Nucleus accumbens (tissue), 56 donors: ENCODE results near the gene FDX1.

Experiments used
- DNase-seq, 56 donors: peaks; one replicate each; lab custom pipeline; 2025; lab: John Stamatoyannopoulos, UW

FDX1 gene

DNA sequence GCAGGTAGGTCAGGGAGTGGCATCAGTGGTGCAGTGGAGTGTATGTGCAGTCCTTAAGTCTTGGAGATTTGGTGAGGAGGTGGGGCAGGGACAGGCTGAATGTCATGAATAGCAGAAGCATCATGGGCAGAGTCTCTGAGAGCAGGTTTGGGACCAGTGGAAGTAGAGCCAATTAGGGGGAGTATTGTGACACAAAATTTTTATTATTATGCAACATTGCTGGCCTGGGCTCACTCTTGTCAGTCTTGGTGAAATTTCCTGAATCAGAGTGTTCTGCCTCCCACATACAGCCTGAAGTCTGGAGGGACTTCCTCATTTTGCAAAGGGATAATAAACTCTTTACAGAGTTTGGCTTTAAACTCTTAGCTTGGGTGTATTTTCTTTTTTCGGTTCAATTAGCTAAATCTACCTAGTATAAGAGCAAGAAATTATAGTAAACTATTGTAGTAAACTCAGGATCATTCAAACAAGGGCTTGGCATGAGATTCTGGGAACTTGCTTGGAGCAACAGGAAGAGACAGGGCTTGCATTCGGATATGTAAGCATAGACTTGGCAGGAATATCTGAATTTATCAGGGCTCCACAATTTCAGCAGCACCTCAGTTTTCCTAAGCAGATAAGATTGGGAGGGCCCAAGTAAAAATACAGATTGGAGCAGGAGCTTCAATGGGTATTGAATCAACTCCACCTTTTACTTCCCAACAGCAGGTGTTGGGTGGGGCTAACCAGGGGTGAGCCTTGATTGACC lies 67.7 kb downstream of the FDX1 start:
- DNase-seq: no peak

DNA sequence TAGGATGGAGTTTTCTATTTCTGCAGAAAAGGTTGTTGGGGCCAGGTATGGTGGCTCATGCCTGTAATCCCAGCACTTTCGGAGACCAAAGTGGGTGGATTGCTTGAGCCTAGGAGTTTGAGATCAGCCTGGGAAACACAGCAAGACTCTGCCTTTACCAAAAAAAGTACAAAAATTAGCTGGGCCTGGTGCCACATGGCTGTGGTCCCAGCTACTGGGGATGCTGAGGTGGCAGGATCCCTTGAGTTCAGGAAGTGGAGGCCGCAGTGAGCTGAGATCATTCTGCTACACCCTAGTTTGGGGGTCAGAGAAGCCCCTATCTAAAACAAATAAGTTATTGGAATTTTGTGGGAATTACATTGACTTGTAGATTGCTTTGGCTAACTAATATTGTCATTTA lies 71.7 kb downstream of the FDX1 start:
- no peak for DNase-seq

DNA sequence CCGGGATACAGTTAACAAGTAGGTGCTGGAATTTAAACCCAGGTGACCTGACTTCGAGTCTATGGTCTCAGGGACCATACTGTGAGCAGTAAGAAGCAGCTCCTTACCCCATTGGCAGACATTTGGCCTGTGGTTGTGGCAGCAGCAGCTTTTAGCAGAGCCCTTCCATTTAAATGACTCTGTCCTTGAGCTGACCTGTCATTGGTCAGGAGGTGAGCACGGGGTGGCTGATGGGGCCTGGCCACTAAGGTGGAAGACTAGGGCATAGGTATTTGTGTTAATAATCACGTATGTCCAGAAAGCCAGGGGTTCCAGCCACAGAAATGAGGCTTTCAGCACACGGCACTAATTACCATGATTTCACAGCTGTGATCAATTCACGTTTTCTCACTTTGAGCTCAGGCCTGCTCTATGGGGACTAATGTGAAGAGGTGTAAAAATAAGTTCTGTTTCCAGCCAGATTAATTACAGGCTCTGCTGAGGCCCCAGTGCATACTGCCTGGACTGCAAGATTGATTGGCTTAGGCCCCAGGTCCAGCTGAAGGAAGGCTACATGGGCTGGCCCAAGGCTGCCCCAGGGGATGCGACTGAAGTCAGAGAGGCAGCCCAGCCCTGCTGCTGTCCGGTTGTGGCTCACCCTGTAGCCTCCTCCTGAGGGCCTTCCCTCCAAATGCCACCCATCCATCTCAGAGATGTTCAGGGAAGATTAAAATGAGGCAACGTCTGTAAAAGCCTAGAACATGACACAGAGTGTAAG lies 76.0 kb downstream of the FDX1 start:
- DNase-seq: no peak

DNA sequence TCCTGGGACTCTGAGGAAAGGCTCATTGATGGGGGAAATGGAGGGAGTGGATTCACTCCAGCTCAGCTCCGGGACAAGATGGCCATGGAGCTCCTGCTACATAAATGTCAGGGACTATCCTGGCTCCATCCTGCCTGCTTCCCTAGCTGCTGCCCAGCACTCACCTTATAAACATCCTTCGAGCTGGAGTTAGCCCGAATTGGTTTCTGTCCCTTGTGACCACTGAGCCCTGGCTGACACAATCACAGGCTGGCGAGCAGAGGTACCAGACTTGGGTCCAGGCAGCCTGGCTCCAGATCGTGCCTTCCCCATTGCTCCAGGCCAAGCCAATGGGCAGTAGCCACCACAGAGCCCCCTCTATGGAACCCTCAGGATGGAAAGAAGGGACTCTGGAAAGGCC lies 77.6 kb downstream of the FDX1 start:
- DNase-seq: no peak

DNA sequence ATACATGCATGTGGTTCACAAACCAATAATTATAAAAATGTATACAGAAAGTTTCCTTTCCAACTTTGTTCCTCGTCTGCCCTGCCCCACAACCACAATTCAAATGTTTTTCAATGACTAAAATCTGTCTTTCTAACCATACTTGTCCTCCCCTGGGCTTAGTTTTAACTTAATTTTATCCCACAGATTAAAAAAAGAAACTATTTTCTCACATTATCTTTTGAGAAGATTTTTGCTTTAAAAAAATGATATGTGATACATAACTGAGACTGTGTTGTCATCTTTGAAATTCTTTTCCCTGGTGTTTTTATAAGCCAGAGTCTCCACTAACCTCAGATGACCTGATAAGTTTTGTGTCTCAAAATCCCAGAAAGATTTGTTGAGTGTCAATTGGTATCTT lies 79.0 kb downstream of the FDX1 start:
- DNase-seq: no peak

DNA sequence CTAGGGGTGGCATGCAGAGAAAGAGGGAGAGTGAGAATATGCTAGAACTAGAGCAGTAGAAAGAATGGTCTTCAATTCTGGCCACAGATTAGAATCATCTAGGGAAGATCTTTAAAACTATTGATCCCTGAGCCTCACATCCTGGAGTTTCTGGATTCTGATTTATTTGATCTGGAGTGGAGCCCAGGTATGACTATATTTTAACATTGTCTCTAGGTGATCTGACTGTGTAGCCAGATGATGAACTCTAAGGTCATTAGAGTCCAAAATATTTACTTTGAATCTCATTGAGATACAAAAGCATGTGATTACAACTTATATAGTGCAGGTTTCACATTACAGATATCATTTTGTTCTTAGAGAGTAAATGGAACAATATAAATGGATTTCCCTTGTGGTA lies 79.7 kb downstream of the FDX1 start:
- no peak for DNase-seq

DNA sequence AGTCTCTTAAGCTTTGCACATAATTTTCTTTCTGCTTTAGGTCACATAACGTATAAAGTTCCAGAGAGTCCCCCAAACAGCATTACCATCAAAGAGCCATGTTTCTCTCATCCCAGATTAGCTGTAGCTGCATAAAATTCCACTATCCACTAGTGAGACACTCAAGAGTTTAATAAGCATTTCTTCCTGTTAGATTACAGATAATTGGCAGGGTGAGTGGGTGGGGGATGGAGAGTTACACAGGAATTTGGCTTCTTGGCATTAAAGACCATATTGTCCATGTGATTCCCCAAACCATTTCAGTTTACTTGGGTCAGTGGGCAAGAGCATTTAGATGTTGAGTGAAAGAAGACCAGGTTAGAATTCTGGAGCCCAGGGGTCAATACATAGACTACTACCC lies 82.3 kb downstream of the FDX1 start:
- DNase-seq: no peak

DNA sequence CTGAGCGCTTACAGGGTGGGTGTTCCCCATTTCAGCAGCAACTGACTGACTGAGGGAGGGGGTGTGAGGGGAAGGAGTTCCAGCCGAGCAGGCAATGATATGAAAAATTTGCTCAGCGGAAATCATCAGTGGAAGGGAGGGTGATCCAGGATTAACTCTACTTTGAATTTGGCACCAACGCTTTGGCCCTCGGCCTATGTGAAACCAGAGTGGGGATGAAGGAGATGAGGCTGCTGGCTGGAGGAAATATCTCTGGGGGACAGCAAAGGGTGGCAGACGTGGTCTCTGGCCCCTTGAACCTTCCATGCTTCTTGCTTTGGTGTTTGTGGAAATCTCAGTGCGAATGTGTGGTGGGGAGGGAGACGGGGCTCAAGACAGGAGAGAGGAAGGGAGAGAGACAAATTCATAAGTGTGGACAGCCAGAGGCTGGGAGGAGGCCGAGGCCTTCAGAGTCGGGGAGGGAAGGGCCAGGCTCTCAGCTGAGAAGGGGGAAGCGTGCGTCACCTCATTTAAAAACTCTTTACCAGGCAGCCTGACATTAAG lies 83.6 kb downstream of the FDX1 start:
- no peak for DNase-seq

DNA sequence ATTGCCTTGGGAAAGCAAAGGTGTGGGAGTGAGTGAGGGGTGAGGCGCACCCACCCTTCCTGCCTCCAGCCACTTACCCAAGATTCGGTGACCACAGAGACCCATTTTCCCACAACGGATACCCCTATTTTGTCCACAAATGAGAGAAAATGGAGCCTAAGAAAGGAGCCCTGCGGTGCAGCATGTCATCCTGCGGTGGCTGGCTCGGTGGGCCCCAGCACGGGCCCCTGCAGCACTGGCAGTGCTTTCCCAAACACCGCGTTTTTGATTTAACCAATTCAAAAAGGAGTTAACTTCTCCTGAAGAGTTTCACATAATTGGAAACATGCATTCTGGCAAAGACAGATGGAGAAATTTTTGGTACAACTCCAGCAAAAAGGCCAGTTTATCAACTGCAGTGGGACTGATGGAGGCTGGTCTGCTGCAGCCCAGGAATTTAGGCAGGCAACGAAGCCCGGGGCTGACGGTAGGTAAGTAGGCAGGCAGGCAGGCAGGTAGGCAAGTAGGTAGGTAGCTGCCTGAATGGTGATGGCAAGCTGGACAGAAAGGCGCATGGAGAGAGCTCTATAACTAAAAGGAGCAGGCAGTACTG lies 84.2 kb downstream of the FDX1 start:
- no peak for DNase-seq
